ENCODE measurements around the gene TRIO.

The TRIO gene

DNA sequence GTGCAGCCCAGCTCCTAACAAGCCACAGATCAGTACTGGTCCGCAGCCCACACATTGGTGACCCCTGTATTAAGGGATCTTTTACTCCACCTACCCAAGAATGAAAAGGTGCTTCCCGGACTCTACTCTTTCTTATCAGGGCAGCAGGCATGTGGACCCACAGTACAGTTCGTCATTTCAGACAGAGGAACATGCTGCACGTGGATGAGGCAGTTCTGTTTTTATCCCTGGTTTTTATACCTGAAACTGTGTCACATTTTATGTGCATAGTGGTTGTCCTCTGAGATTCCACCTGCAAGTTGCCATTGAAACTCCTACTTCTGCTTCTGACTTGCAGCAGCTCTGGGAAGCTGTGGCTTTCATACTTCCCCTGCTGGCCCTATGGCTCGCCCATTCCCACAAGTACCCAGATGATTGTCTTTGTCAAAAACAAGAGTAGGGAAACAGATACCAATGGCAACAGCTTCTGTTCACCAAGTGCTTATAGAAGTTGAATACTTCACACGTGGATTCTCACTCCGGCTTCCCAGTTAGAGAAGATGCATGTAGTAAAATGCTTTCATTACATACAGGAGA lies 208.0 kb downstream of the TRIO start:
- 0 out of 2 replicates have a peak, but pooled peaks cover 3% of the 10 kb centered on the region for H4K20me1 ChIP-seq (ENCODE audit: insufficient read depth, low read length)
- no peak overlapping the region for H2AFZ ChIP-seq (ENCODE audit: low read depth, low read length)
- no peak for ATAC-seq (ENCODE audit: insufficient read depth, low read depth)
- H3K9ac ChIP-seq (ENCODE audit: low read depth, low read length) = no peak overlapping the region
- no peaks in the 10 kb centered on the region for H3K27me3 ChIP-seq (ENCODE audit: insufficient read depth, low read length, poor library complexity)
- H3K9me3 ChIP-seq (ENCODE audit: insufficient read depth, low read length, severe bottlenecking) = no peaks in the 10 kb centered on the region
- DNase-seq = no peak
- H3K4me1 ChIP-seq (ENCODE audit: insufficient read depth, low read length) = no peaks in the 10 kb centered on the region
- H3K36me3 ChIP-seq (ENCODE audit: insufficient read depth, low read length) = no peaks in the 10 kb centered on the region
- no peak overlapping the region for H3K4me2 ChIP-seq (ENCODE audit: insufficient read depth, low read length)
- no peaks in the 10 kb centered on the region for H3K79me2 ChIP-seq (ENCODE audit: insufficient read depth, low read length)
- no peak overlapping the region for H3K4me3 ChIP-seq (ENCODE audit: low read depth in 1 of 2, low read length in 2 of 2)
- TF ChIP-seq, protein P1, sequence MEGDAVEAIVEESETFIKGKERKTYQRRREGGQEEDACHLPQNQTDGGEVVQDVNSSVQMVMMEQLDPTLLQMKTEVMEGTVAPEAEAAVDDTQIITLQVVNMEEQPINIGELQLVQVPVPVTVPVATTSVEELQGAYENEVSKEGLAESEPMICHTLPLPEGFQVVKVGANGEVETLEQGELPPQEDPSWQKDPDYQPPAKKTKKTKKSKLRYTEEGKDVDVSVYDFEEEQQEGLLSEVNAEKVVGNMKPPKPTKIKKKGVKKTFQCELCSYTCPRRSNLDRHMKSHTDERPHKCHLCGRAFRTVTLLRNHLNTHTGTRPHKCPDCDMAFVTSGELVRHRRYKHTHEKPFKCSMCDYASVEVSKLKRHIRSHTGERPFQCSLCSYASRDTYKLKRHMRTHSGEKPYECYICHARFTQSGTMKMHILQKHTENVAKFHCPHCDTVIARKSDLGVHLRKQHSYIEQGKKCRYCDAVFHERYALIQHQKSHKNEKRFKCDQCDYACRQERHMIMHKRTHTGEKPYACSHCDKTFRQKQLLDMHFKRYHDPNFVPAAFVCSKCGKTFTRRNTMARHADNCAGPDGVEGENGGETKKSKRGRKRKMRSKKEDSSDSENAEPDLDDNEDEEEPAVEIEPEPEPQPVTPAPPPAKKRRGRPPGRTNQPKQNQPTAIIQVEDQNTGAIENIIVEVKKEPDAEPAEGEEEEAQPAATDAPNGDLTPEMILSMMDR (IDR thresholded peaks at IDR 0.05; ENCODE audit: borderline replicate concordance, extremely low read depth, low read length, poor library complexity, severe bottlenecking) = no peak
- TF ChIP-seq EZH2 (IDR thresholded peaks at IDR 0.05; ENCODE audit: borderline replicate concordance, low read depth, low read length, severe bottlenecking) = no peak
- H3K27ac ChIP-seq (ENCODE audit: low read length) = no peak overlapping the region

DNA sequence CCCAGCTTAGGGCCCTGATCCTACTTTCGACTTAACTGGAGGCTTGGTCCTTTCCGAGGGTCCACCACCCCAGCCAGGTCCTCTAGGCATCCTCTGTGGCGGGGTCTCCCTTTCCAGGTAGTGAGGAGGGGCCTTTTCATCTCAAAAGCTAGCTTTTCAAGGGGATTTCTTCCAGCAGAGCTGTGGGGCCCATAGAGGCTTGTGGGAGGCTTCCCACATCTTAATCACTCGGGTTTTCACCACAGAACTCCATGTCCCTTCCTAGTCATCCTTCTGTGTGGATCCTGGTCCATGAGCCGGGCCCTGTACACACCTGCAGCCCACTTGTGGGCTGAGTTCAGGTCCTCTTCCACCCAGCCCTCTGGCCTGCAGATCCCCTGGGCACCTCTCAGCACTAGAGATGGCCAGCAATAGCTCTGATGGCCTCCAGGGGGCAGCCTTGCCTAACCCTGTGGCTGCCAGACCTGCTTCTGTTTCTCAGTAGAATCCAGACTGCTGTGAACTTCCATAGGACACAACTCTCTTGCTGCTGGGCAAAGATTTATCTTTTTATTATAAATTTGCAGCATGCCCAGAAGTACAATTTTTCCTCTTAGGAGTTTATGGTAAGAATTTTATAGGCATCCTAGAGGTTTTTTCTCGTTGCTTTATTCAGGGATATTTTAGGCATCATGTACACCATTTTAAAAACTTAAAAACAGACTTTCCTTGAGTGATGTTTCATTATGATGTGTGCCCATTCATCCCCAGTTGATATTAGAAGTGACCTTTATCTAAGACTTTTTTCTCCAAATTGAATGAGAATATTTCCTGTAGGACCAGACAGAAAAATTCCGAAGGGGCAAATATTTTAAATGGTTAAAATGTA lies 208.9 kb downstream of the TRIO start:
- Histone ChIP-seq H3K36me3 (ENCODE audit: insufficient read depth, low read length) (no peaks in the 10 kb centered on the region), H4K20me1 (ENCODE audit: insufficient read depth, low read length) (0 out of 2 replicates have a peak, but pooled peaks cover 3% of the 10 kb centered on the region), H2AFZ (ENCODE audit: low read depth, low read length) (no peak overlapping the region), H3K4me3 (ENCODE audit: low read depth in 1 of 2, low read length in 2 of 2) (no peak overlapping the region), H3K4me1 (ENCODE audit: insufficient read depth, low read length) (no peaks in the 10 kb centered on the region), H3K79me2 (ENCODE audit: insufficient read depth, low read length) (no peaks in the 10 kb centered on the region), H3K27ac (ENCODE audit: low read length) (no peak overlapping the region), H3K9me3 (ENCODE audit: insufficient read depth, low read length, severe bottlenecking) (no peaks in the 10 kb centered on the region), H3K27me3 (ENCODE audit: insufficient read depth, low read length, poor library complexity) (no peaks in the 10 kb centered on the region), H3K9ac (ENCODE audit: low read depth, low read length) (no peak overlapping the region), H3K4me2 (ENCODE audit: insufficient read depth, low read length) (no peak overlapping the region)
- peak; percentile 57 for DNase-seq
- peak; percentile 99 for ATAC-seq (ENCODE audit: insufficient read depth, low read depth)
- TF ChIP-seq EZH2 (IDR thresholded peaks at IDR 0.05; ENCODE audit: borderline replicate concordance, low read depth, low read length, severe bottlenecking) = no peak
- TF ChIP-seq, protein P1 (IDR thresholded peaks at IDR 0.05; ENCODE audit: borderline replicate concordance, extremely low read depth, low read length, poor library complexity, severe bottlenecking) = peak; percentile 93

DNA sequence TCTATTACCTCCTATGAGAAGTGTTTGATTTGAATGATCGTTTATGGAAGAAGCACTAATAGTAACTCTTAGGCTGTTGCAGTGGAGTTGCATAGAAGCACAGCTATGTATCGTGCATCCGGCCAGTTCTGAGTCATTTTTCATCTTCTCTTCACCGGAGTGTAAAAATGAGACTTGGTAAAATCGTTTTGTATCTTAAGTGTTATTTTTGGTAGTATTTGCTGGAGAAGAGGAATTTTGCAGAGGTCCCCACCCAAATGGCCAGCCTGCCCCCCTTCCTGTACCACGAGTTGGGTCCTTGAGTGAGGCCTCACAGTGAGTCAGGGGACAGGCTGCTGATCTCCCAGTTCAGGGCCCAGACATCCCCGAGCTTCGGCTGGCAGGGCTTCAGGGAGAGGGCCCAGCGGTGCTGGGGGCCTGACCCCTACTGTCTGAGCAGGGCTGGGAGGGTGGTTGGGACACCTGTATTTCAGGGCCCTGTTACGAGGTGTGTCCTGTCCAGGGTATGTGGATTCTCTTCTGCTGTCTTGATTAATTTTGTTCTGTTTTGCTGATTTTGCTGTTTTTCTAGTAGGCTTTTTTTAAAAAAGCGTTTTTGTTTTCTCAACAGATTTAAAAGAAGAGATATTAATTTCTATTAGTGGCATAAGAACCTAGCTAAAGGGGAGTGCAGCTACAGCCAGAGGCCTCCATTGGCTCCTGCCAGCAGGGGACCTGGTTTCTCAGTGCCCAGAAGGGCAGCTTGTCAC lies 210.8 kb downstream of the TRIO start:
- Histone ChIP-seq H3K4me1 (ENCODE audit: insufficient read depth, low read length) (no peaks in the 10 kb centered on the region), H3K36me3 (ENCODE audit: insufficient read depth, low read length) (no peaks in the 10 kb centered on the region)
- no peak for TF ChIP-seq EZH2 (IDR thresholded peaks at IDR 0.05; ENCODE audit: borderline replicate concordance, low read depth, low read length, severe bottlenecking)
- TF ChIP-seq, protein P1 (IDR thresholded peaks at IDR 0.05; ENCODE audit: borderline replicate concordance, extremely low read depth, low read length, poor library complexity, severe bottlenecking) = no peak

More for the DNA sequence above, 210.8 kb downstream of the TRIO start:
- Histone ChIP-seq H3K79me2 (ENCODE audit: insufficient read depth, low read length) (no peaks in the 10 kb centered on the region), H3K4me3 (ENCODE audit: low read depth in 1 of 2, low read length in 2 of 2) (no peak overlapping the region), H3K9me3 (ENCODE audit: insufficient read depth, low read length, severe bottlenecking) (no peaks in the 10 kb centered on the region), H3K4me2 (ENCODE audit: insufficient read depth, low read length) (no peak overlapping the region), H4K20me1 (ENCODE audit: insufficient read depth, low read length) (0 out of 2 replicates have a peak, but pooled peaks cover 3% of the 10 kb centered on the region), H2AFZ (ENCODE audit: low read depth, low read length) (no peak overlapping the region), H3K27me3 (ENCODE audit: insufficient read depth, low read length, poor library complexity) (no peaks in the 10 kb centered on the region), H3K27ac (ENCODE audit: low read length) (no peak overlapping the region), H3K9ac (ENCODE audit: low read depth, low read length) (no peak overlapping the region)
- DNase-seq (no peak), ATAC-seq (ENCODE audit: insufficient read depth, low read depth) (no peak)
